Activated CD8-positive, alpha-beta memory T cell treated with anti-CD3 and anti-CD28 coated beads for 1 hour (primary cell): Measurements from ENCODE around the gene C21orf91.

Experiments
- DNase-seq, 2 donors: peaks; one replicate each; pipeline ENCODE4 v3.0.0-alpha.2; 2020; ENCODE audit warnings: low read depth in 1 of 2; ENCODE audit errors: extremely low read depth in 1 of 2

The C21orf91 gene

DNA sequence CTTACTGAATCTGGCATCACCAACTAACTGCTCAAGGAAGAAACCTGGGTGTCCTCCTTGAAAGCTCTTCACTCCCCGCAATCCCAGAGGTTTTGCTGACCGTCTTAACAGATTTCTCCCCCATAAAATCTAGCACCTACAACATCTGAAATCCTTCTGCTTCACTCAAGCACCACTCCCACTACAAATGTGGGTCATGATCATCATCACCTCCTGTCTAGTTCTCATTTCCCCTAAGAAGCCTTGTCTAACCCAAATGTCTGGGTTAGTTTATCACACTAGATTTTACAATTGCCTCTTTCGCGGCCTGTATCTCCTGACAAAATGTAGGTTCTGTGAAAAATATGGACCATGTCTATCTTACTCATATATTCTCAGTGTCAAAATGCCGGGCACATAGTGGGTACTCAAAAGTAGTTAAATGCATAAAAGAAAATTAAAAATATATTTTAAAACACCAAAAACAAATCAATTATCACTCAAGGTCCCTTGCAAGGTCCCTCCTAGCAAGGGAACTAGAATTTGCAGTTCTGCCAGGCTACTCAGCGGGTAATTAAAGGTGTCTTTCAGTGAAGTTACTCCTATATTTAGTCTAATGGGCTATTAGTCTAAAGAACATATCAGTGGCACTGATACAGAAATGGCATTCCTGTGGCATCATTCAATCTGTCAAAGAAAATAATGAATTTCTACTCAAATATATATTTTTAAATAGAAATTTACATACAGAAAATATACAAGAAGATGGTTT, 19.6 kb downstream of the C21orf91 start:
- no peak for DNase-seq

DNA sequence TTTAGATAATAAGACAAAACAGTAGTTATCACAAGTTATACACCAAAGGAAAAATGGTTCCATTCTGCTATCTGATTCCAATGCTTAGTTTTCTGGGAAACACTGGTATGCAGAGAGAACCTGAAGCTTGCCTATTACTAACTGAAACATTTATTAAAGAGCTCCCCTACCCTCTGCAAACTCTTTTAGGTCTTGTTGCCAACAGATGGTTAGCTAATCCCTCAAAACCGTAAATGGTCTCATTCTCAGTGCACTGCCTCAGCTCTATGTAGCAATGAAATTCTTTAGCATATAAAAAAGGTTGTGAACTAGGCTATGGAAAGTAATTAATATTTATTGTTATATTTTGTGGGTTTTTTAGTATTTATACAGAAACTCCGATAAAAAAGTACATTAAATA, 20.4 kb downstream of the C21orf91 start:
- DNase-seq: no peak

DNA sequence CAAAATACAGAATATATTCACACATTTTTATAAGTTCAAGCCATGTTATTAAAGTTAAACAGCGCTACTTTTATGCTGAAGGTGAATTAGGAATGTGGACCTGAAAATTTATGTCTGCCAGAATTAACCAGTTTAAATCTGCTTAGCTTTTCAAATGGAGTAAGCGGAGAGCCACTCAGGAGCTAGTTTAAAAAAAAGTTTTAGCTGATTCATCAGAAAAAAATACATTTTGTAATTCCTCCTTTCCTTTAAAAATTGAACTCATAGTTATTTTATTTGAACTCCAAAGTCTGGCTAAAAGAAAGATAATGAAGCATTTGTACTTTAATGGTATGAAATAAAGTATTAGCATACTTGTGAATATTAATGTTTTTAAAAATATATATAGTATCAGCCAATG, 21.2 kb downstream of the C21orf91 start:
- DNase-seq: no peak

DNA sequence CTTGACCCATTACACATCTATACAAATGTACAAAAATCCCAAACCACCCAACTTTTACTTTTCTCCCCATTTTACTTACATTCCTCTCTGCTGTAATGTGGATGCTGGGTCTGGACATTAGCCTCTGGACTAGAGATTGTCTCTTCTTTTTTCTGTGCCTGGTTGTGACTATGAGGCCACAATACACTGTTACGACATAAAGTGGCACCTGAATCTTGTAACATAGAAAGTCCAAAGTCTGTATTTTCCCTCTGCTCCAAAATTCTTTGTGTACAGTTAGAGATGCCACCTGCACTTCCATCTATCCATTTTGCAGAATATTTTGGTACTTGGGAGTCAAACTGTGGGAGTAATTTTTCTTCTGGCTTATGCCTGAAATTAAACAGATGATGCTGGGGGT, 22.7 kb downstream of the C21orf91 start:
- no peak for DNase-seq

DNA sequence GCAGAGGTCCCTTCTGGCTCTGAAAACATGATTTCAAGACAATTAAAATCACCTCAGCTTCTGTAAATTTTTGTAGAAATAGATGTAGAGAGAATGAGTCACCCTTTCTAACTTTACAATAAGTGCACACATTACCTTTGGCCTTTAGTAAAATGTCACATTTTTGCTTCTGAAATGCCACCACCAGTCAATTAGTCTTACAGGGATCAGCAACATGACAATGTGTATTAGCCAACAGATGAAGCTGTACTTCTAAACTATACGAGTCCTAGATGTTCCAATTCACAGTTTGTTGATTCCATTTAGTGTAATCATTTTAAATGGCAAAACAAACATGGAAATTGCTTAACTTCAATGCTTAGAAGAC, 23.1 kb downstream of the C21orf91 start:
- no peak for DNase-seq

DNA sequence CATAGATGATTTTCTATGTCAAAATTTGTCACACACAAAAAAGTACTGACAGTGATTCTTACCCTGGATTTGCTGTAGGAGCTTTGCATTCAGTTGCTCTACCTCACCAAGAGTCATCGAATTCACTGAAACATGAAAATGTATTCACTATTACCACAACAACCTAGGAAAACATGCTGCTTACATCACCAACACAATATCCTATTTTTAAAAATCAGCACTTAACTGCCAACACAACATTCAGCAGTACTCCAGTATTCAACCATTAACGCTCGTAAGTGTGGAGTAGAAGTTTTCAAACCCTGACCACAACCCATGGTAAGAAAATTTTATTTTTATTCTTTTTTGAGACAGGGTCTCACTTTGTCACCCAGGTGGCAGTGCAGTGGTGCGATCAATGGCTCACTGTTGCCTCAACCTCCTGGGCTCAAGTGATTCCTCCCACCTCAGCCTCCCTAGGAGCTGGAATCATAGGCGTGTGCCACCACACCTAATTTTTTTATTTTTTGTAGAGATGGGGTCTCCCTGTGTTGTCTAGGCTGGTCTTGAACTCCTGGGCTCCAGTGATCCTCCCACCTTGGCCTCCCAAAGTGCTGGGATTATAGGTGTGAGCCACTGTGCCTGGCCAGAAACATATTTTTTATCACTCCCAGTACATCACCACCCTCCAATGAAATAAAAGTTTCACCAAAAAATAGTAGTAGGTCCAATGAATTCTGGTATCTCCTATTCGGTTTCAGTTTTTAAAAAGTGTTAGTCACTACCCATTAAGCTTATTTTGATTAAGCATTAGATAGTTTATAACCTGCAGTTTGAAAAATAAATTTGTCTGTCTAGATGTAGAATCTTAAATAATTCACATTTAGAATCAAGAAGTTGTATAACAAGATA, 23.8 kb downstream of the C21orf91 start:
- DNase-seq: no peak

DNA sequence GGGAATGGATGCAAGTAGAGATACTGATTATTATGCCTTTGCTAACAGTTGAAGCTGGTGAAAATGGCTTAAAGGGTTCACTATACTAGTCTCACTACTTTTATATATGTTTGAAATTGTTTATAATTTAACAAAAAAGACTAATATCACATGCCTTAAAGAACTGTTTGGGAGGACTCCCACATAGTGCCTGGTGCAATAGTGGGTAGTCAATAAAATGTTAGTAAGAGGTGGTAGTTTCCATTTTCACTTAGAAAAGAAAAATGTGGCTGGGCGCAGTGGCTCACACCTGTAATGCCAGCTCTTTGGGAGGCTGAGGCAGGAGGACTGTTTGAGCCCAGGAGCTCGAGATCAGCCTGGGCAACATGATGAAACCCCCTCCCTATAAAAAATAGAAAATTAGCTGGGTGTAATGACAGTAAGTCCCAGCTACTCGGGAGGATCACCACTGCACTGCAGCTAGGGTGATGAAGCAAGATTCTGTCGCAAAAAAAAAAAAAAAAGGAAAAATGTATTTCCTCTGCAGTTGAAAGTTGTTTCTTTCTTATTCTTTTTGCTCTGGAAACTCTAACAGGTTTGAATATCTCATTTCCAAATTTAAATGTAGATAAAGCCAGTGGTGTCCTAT, 24.5 kb downstream of the C21orf91 start:
- no peak for DNase-seq

DNA sequence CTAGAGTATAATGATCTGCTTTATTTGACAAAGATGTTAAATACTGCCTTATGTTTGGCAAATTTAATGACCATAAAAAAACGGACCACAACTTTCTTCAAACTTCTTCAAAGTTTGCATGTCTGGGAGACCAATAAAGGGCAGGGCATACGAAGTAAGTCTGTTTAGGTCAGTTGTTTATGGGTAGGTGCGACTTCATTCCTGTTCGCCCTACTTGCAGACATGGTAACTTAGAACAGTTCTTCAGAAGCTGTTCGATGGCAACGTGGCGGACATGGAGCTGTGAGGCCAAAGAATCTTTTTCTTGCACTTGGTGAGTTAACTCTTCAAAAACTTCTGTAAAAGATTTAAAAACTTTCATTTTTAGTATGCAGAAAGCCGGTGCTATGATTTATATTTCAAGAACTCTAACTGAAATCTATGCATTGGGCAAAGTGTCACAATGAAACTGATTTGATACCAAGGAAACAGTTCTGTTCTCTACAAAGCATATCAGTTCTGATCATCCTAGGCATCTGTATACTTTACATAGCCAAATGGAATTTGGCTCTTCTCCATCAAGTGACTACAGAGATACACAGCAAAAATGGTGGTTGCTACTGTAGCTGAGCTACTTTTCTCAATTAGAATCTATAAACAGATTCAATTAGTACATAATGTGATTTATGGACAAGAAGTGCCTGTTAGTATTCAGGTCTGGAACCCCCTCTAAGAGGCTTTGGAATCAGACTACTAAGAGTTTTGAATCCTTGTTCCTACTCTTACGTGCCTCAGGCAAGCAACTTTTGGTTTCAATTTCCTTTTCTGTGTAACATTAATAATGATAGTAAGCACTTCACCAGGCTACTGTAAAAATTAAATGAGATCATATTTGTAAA, 25.7 kb downstream of the C21orf91 start:
- no peak for DNase-seq

DNA sequence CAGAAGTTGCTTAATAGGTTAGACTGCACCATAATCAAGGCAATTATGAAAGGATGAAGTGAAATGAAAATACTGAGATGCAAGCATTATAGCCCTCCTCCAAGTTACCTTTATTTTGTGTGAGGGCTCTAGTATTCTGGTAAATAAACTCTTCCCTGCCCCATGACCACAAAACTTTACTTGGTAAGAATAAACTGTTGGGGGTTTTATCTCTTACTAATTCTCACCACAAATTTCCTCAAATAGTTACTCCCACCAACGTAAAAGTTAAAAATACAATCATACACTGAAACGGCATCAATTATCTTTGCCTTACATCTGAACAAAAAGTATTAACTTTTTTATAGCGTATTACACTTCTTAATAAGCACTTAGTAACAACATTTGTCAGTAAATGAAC, 29.5 kb downstream of the C21orf91 start:
- DNase-seq: no peak

DNA sequence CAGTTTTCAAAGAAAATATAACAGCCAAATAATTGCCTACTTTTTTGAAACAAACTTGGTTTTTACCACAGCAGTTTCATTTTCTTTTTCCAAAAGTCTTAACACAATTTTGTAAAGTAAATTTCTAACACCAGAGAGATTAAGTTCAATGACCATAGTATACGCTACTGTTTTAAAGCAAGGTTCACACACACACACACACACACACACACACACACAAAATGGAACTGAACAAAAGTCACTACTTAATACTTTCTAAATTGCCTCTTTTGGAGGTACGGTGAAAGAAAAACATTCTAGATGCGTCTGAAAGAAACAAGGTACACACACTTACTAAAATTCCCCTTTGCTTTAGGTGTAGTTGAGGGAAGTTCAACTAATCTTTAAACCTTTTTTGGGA, 30.1 kb downstream of the C21orf91 start:
- no peak for DNase-seq

DNA sequence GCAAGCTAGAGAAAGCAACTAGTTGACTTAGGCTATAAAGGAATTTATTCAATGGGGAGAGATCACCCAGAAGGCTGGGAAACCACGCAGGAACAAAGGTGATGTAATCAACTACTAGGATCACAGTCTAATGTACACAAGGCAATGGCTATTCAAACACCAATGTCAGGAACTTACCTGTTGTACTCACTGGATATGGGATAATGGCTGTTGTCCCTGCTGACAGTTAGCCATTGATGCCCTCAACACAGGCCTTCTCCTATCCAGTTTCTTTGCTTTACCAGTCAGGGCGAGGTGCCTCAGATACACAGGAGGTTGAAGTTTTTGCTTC, 32.3 kb downstream of the C21orf91 start:
- DNase-seq: no peak

DNA sequence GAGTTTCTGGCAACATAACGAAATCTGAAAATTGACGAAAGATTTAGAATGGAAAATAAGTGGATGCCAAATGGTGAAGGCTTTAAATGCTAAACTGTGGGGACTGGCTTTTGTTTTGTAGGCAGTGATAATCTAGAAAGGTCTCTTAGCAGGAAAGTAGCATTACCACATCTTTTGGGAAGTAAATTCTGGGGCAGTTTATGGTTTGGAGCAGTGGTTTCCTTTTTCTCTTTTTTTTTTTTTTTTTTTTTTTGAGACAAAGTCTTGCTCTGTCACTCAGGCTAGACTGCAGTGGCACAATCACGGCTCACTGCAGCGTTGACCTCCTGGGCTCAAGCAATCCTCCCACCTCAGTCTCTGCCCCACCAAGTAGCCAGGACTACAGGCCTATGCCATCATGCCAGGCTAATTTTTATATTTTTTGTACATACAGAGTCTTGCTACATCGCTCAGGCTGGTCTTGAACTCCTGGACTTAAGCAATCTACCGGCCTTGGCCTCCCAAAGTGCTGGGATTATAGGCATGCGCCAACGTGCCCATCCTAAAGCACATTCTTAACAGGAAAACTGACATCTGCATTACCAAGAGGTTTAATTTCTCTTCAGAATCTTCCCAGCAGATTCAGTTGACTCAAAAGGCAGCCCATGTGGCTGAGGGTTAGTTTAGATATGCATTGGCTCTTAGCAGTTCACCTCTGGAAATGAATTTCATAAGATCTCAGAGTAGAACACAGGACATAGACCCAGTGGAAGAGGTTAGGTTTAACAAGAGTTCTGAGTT, 32.9 kb downstream of the C21orf91 start:
- DNase-seq: no peak

DNA sequence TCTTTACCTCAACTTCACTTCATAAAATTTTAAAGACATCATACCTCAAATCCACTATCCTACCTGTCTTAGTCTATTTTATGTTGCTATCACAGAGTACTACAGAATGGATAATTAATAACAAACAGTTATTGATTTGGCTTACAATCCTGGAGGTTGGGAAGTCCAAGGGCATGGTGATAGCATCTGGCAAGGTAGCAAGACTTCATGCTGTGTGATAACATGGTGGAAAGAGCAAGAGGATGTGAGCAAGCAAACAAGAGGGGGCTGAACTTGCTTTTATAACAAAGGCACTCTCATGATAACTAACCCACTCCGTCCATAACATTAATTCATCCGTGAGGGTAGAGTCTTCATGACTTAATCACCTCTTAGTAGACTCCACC, 33.8 kb downstream of the C21orf91 start:
- no peak for DNase-seq

DNA sequence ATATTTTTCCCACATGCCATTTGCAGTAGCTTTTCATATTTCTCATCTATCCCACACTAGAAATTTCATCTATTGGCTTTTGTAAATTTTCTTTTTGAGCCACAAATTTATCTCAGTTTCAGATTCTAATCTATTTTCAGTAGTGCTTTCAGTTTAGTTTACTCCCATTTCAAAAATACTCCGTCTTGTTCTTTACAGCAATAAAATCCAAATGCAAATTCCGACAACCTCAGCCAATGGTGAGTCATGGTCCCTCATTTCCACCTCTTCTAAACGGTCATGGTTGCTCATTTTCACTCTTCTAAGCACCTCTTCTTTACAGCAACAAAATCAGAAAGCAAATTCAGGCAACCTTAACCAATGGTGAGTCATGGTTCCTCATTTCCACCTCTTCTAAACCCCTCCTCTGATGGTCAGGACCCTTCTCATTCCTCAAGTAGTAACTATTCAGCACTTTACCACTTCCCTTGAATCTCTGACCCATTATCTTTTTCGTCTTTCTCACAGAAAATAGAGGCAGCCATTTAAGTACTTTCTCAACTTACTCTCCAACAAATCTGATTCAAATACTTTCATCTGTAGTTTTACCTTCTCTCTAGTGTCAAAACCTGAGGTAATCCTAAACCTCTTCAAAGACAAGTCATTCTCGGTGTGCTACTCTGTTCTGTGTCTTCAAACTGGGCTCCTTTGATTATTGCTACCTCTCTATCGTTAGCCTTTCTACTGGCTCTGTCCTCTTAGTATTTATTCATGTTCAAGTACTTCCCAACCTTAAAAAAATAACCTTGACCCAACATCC, 34.4 kb downstream of the C21orf91 start:
- DNase-seq: no peak

DNA sequence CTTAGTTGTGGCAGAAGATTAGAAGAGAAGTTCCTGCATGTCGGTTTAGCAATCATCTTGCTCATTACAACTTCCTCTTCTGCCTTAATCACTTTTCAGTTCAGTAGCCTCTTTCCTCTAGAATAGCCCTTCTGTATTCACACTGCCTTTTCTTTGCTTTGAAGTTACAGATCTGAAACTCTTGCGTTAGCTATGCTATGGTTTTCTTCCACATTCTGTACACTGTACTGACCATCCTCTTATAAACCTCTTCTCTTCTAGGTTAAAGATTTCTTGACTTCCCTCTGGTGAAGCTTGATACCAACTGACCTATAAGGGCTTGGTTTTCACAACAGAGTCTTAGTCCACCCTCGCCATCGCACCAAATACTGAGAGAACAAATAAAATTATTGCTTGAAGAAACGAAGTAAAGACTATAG, 35.0 kb downstream of the C21orf91 start:
- DNase-seq: no peak

DNA sequence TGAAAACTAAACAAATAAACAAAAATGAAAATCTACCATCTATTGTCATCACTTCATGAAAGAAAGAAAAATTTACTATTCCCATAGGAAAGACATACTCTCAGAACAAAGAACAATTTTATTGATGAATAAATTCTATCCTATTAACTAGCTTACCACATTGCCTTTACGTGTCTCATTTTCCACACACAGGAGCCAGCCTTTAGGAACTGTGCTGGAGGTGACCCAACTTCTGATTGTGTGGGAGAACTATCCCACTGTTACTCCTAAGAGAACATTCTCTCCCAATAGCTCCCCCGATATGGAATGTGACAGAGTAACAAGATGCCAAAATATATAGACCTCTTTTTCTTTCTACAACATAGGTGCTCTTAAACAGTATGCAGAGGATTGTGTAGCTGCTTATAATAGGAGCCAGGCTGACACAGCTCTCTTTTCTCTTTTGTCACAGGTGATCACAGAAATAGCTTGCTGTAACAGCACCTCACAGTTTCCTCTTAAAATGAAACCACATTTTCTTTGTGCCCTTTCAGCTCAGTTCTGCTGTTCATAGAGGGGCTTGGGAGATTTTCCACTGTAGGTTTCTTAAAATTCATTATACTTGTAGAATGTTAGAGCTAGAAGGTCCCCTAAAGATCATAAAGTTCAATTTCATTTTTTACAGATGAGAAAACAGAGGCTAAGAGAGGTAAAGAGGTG, 35.5 kb downstream of the C21orf91 start:
- no peak for DNase-seq

DNA sequence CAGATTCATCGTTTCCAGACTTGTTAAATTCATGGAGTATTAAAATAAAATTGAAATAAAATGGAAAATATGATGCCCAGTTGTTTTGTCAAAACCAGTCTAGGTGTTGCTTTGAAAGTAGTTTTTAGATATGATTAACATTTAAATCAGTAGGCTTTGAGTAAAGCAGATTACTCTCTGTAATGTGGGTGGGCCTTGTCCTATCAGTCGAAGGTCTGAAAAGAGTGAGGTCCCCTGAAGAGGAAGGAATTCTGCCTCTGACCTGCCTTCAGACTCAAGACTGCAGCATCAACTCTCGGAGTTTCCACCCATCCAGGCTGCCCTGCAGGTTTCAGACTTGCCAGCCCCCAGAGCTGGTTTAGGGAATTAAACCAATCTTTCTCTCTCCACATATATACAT, 36.2 kb downstream of the C21orf91 start:
- no peak for DNase-seq

DNA sequence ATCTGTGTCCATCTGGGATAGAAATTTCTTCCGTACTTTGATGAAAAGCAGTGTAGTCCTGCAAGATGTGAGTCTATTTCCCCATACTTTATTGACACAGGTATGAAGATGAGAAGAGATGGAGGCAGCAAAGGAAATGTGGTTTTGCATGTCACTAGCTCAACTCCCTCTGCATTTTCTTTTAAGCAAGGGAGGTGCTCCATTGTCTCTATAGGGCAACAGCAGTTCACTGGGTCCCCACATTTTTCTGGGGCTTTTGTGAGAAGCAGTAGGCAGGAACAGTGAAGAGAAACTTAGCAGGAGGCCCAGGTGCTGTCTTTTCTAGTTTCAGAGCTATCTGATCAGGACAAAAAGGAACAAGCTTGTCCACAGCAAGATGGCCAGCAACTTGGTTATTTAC, 37.1 kb downstream of the C21orf91 start:
- no peak for DNase-seq

DNA sequence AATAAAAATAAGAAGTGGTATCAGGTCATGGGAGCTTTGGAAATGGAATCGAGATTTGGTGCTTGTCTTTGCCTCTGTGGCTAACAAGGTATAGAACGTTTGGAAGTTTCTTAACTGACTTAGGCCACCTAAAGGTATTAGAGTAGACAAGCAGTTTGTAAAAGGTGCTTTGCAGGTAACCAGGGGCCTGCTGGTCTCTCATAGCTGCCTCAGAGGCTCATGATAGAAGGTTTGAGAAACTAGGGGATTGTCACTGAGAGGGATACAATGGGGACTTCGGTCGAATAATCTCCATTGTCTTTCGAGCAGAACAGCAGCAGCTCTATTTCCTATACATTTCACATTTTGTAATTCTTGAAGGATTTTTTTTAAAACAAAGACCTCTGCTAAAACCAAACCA, 37.6 kb downstream of the C21orf91 start:
- no peak for DNase-seq
